Esophagus muscularis mucosa (tissue), 4 donors: ENCODE measurements around the gene SH2D1B. TPM values are rescaled to one million over a fixed set of nuclear protein-coding genes. Genes with fewer than 3 reads are reported as not detected.

Experiments used
- DNase-seq: peaks from one replicate; pipeline ENCODE4 v3.0.0-alpha.2; 2017; ENCODE audit errors: extremely low spot score
- H3K27ac ChIP-seq, 4 donors: fragments of 200-600 bp; sonication (generic); replicated peaks in 1 of 4; 1 replicate in 3 of 4; 2 replicates in 1 of 4; pipeline ENCODE4 v1.5.1; 2016 to 2019; ENCODE audit warnings: mild to moderate bottlenecking in 1 of 4
- H3K27me3 ChIP-seq, 4 donors: fragments of 200-600 bp; sonication (generic); one replicate each; pipeline versions ENCODE4 v1.5.1 to v1.6.0; 2016 to 2019
- H3K36me3 ChIP-seq, 4 donors: fragments of 200-600 bp; sonication (generic); one replicate each; pipeline ENCODE4 v1.5.1; 2016 to 2019
- H3K4me1 ChIP-seq, 4 donors: fragments of 200-600 bp; sonication (generic); one replicate each; pipeline ENCODE4 v1.5.1; 2016 to 2019
- H3K4me3 ChIP-seq, 4 donors: fragments of 200-600 bp; sonication (generic); 1 replicate in 2 of 4; 2 replicates in 2 of 4; pipeline ENCODE4 v1.5.1; 2016 to 2019; ENCODE audit warnings: mild to moderate bottlenecking in 4 of 4, moderate library complexity in 1 of 4
- H3K9me3 ChIP-seq, 4 donors: fragments of 200-600 bp; sonication (generic); 1 replicate in 3 of 4; 2 replicates in 1 of 4; pipeline ENCODE4 v1.5.1; 2016 to 2019
- EP300 ChIP-seq: sonication (generic); formaldehyde crosslinking; IDR thresholded peaks from one replicate; pipeline ENCODE4 v1.6.1; 2017; ENCODE audit warnings: antibody characterized with exemption
- POLR2A ChIP-seq: fragments of 450-650 bp; IDR thresholded peaks from one replicate; pipeline ENCODE4 v1.6.1; 2017; ENCODE audit warnings: antibody characterized with exemption, moderate library complexity, mild to moderate bottlenecking, low read depth
- POLR2AphosphoS5 ChIP-seq, 2 donors: sonication (generic); formaldehyde crosslinking; IDR thresholded peaks; one replicate each; pipeline ENCODE4 v1.6.1; 2017; ENCODE audit warnings: antibody characterized with exemption in 2 of 2
- WGBS: methylation state at CpG from one replicate; pipeline ENCODE4 v1.1.5; 2018; 5-methylcytosine and 5-hydroxymethylcytosine counted together
- intact Hi-C: fragments of 100-400 bp; cut with DNase I; formaldehyde crosslinking; loops from one replicate; pipeline ENCODE4 v1.15.1; 2023
- total RNA-seq, 4 donors: library from RNA; depleted of rRNA; stranded (reverse); fragments of >200 nt; gene quantifications; one replicate each; pipeline versions ENCODE4 v1.1.0 to v1.2.1, GENCODE V29; 2016
- TF ChIP-seq, protein P1 (sequence below), 3 experiments: fragments of 200-600 bp in 2 of 3; fragments of 450-650 bp in 1 of 3; sonication (generic) in 2 of 3; IDR thresholded peaks; one replicate each; pipeline ENCODE4 v1.5.1; 2017 to 2019; ENCODE audit warnings: antibody characterized with exemption in 3 of 3, mild to moderate bottlenecking in 2 of 3, moderate library complexity in 1 of 3

The SH2D1B gene
- total RNA-seq, 4 donors from 2014 or later = 1.2 TPM; not detected in 3

DNA sequence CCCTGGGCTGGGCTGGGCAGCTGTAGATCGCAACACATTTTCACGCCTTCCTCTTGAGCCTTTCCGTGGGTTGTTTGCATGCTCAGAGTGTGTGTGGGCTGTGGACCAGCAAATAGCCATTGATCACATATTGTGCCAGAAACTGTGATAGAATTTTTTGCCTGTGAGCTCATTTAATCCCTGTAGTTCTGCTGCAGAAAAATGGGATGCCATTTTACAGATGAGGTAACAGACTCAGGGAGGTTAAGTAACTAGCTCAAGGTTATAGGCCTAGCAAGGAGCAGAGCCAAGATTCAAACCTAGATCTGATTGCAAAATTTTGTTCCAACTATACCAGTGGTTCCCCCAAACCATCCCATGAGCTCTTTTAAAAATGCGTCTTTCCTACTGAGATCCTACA, 45.8 kb downstream of the SH2D1B start:
- no peak overlapping the region for H3K27ac ChIP-seq
- H3K27me3 ChIP-seq = no peaks in the 10 kb centered on the region
- no peaks in the 10 kb centered on the region for H3K9me3 ChIP-seq
- intact Hi-C loops = no loop called here
- no peak overlapping the region for H3K4me3 ChIP-seq
- no peaks in the 10 kb centered on the region for H3K4me1 ChIP-seq
- 72% methylated on average over 4 of the region's 4 CpGs for WGBS
- H3K36me3 ChIP-seq = peaks cover 0 to 13% (median 6%) of the 10 kb centered on the region in 4 donors
- no peak for TF ChIP-seq POLR2A
- no peak for TF ChIP-seq POLR2AphosphoS5 (IDR thresholded peaks at IDR 0.05)
- TF ChIP-seq, protein P1, sequence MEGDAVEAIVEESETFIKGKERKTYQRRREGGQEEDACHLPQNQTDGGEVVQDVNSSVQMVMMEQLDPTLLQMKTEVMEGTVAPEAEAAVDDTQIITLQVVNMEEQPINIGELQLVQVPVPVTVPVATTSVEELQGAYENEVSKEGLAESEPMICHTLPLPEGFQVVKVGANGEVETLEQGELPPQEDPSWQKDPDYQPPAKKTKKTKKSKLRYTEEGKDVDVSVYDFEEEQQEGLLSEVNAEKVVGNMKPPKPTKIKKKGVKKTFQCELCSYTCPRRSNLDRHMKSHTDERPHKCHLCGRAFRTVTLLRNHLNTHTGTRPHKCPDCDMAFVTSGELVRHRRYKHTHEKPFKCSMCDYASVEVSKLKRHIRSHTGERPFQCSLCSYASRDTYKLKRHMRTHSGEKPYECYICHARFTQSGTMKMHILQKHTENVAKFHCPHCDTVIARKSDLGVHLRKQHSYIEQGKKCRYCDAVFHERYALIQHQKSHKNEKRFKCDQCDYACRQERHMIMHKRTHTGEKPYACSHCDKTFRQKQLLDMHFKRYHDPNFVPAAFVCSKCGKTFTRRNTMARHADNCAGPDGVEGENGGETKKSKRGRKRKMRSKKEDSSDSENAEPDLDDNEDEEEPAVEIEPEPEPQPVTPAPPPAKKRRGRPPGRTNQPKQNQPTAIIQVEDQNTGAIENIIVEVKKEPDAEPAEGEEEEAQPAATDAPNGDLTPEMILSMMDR (IDR thresholded peaks at IDR 0.05) = no peak
- no peak for TF ChIP-seq EP300
- DNase-seq = no peak

DNA sequence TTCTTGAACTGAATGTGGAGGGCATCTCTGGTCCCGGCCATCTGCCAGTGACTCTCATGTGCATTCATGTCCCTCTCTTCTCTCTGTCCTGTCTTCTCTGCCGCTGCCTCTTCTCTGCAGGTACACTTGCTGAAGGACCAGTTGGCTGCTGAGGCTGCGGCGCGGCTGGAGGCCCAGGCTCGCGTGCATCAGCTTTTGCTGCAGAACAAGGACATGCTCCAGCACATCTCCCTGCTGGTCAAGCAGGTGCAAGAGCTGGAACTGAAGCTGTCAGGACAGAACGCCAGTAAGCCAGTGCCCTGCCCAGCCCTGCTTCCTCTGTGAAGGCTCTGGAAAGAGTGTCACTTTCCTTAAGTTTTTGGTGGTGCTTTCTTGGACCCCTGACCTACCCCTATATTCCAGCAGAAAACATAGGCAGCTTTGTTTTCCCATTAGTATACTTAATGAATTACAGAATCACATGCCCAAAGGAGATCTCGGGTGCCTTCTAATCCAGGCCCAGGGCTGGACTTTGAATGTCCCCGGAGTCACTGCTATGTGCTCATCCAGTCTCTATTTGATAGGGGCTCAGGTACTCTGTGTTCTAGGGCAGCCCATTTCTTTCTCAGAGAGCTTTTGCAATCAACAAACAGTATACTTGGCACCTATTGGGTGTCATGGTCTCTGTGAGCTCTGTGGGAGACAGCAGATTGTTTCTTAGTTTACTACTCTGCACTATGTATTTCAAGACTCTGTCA, 46.5 kb downstream of the SH2D1B start:
- Histone ChIP-seq H3K36me3 (peaks cover 0 to 13% (median 6%) of the 10 kb centered on the region in 4 donors), H3K27me3 (no peaks in the 10 kb centered on the region), H3K27ac (no peak overlapping the region), H3K4me3 (no peak overlapping the region), H3K9me3 (no peaks in the 10 kb centered on the region), H3K4me1 (no peaks in the 10 kb centered on the region)
- intact Hi-C loops = no loop called here
- WGBS = 96% methylated on average over 10 of the region's 10 CpGs
- no peak for DNase-seq
- TF ChIP-seq EP300 (no peak), POLR2AphosphoS5 (IDR thresholded peaks at IDR 0.05) (no peak), POLR2A (no peak)
- TF ChIP-seq, protein P1 (IDR thresholded peaks at IDR 0.05) = no peak

DNA sequence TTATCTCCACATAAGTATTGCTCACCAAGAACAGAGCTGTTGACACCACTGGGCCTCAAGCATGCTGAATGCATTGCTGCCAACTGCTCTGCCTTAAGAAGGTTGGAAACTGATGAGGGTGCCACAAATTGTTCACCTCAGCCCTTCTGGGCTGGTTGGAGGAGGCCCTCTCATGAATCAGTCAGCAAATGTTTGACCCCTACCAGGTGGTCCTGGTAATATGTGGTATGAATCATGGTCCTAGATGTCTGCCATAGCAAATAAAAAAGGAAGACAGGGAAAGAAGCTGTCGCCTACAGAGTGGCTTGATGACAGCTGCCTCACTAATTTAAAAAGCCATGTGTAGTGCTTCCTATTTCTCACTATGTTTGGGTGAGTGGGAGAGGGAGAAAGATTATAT, 47.4 kb downstream of the SH2D1B start:
- intact Hi-C loops = no loop called here

DNA sequence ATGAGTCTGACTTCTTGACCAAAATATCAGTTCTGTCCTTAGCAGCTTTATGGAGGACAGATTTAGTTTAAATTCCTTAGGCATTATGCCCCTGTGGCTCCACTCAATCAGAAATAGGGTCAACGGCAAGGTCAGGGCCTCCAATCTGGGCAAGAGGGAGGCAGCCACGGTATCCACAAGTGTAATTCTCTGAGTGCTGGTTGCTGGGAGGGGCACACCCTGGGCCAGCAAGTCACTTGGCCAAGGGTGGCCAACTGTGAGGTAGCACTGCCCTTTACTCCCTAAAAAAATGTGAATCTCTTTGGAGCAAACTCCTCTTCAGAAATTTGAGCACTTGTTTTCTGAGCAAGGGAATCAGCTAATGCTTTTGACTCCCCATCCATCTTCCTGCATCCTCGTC, 48.1 kb downstream of the SH2D1B start:
- H3K27ac ChIP-seq = no peak overlapping the region
- no peaks in the 10 kb centered on the region for H3K4me1 ChIP-seq
- no peak for DNase-seq
- H3K36me3 ChIP-seq = peaks cover 0 to 13% (median 6%) of the 10 kb centered on the region in 4 donors
- H3K27me3 ChIP-seq = no peaks in the 10 kb centered on the region
- H3K4me3 ChIP-seq = no peak overlapping the region
- no peaks in the 10 kb centered on the region for H3K9me3 ChIP-seq
- 84% methylated on average over 3 of the region's 3 CpGs for WGBS
- intact Hi-C loops = no loop called here
- TF ChIP-seq EP300 (no peak), POLR2A (no peak), POLR2AphosphoS5 (IDR thresholded peaks at IDR 0.05) (no peak)
- TF ChIP-seq, protein P1 (IDR thresholded peaks at IDR 0.05) = no peak

More for the DNA sequence above, 47.4 kb downstream of the SH2D1B start:
- Histone ChIP-seq H3K4me1 (no peaks in the 10 kb centered on the region), H3K9me3 (no peaks in the 10 kb centered on the region), H3K36me3 (peaks cover 0 to 13% (median 6%) of the 10 kb centered on the region in 4 donors), H3K27me3 (no peaks in the 10 kb centered on the region), H3K4me3 (no peak overlapping the region), H3K27ac (no peak overlapping the region)
- WGBS = 93% methylated on average over 1 of the region's 1 CpG
- no peak for DNase-seq
- TF ChIP-seq POLR2A (no peak), EP300 (no peak), POLR2AphosphoS5 (IDR thresholded peaks at IDR 0.05) (no peak)
- TF ChIP-seq, protein P1 (IDR thresholded peaks at IDR 0.05) = no peak
